ENCODE measurements around the gene EPC2. TPM values are rescaled to one million over a fixed set of nuclear protein-coding genes. Genes with fewer than 3 reads are reported as not detected.

The EPC2 gene
- total RNA-seq, 1 experiment from 2014 or later, result 30.2 TPM

GRCh38 chr2:148642891-148643416, 1.6 kb upstream of the EPC2 start:
- CTCF ChIA-PET, result no interaction called here
- intact Hi-C loops (cut with micrococcal nuclease; ENCODE audit: unreplicated experiment) (loop anchor here (10.0 kb wide), 1 partner anchor 762 kb away; no protein-coding TSS in a partner anchor), in situ Hi-C loops (cut with HindIII; ENCODE audit: low pct_unique_long_range_greater_than_20kb, low sequenced_read_pairs) (no loop called here)
- Histone ChIP-seq H3K4me3 (ENCODE audit: low read depth in 2 of 2, low read length in 2 of 2) (no peak overlapping the region), H3K9me3 (ENCODE audit: control insufficient read depth, insufficient read depth, low read depth, low read length) (no peaks in the 10 kb centered on the region), H3K36me3 (ENCODE audit: control insufficient read depth, insufficient read depth, low read length) (no peaks in the 10 kb centered on the region; the same call in 1 of the 2 replicates), H3K27me3 (ENCODE audit: control insufficient read depth, insufficient read depth, low read length) (peaks cover 13% of the 10 kb centered on the region), H3K27ac (ENCODE audit: low read length) (no peak overlapping the region), H3K4me1 (ENCODE audit: control insufficient read depth, insufficient read depth, low read length) (peaks cover 13% of the 10 kb centered on the region)
- DNase-seq (ENCODE audit: low read depth, low spot score) (no peak), ATAC-seq (no peak)
- no peak for TF ChIP-seq TCF7L2 (IDR thresholded peaks at IDR 0.05; ENCODE audit: low read depth, low read length)
- POLR2A ChIA-PET, result no interaction called here
- BruUV-seq (replicated peaks), result no TSS peak

- in situ Hi-C loops (cut with HindIII; ENCODE audit: low pct_unique_long_range_greater_than_20kb, low sequenced_read_pairs) (no loop called here), intact Hi-C loops (cut with micrococcal nuclease; ENCODE audit: unreplicated experiment) (loop anchor here (10.0 kb wide), 1 partner anchor 761 kb away; no protein-coding TSS in a partner anchor)
- DNase-seq (ENCODE audit: low read depth, low spot score) (no peak), ATAC-seq (no peak)
- Histone ChIP-seq H3K9me3 (ENCODE audit: control insufficient read depth, insufficient read depth, low read depth, low read length) (no peaks in the 10 kb centered on the region), H3K4me3 (ENCODE audit: low read depth in 2 of 2, low read length in 2 of 2) (peak overlapping the region; percentile 87 to 95), H3K4me1 (ENCODE audit: control insufficient read depth, insufficient read depth, low read length) (peaks cover 13% of the 10 kb centered on the region), H3K27ac (ENCODE audit: low read length) (no peak overlapping the region), H3K36me3 (ENCODE audit: control insufficient read depth, insufficient read depth, low read length) (no peaks in the 10 kb centered on the region; the same call in 1 of the 2 replicates), H3K27me3 (ENCODE audit: control insufficient read depth, insufficient read depth, low read length) (peaks cover 13% of the 10 kb centered on the region)
- ChIA-PET POLR2A (no interaction called here), CTCF (no interaction called here)
- no TSS peak for BruUV-seq (replicated peaks)
- TF ChIP-seq TCF7L2 (IDR thresholded peaks at IDR 0.05; ENCODE audit: low read depth, low read length) (no peak), REST (IDR thresholded peaks at IDR 0.05; ENCODE audit: insufficient read depth in 1 of 2, low read depth in 2 of 2, low read length in 1 of 2) (no peak)
These were observed 1.1 kb upstream of the EPC2 start for GRCh38 chr2:148643421-148643820.

GRCh38 chr2:148644883-148645538, 460 bp downstream of the EPC2 start:
- in situ Hi-C loops (cut with HindIII; ENCODE audit: low pct_unique_long_range_greater_than_20kb, low sequenced_read_pairs), result no loop called here
- H3K4me1 ChIP-seq (ENCODE audit: control insufficient read depth, insufficient read depth, low read length), result peaks cover 13% of the 10 kb centered on the region
- ATAC-seq (peak; percentile 84), DNase-seq (ENCODE audit: low read depth, low spot score) (peak; percentile 83)
- BruUV-seq (replicated peaks), result no TSS peak
- no peaks in the 10 kb centered on the region for H3K9me3 ChIP-seq (ENCODE audit: control insufficient read depth, insufficient read depth, low read depth, low read length)
- TF ChIP-seq CTCF (IDR thresholded peaks at IDR 0.05), result peak; percentile 47
- TF ChIP-seq POLR2AphosphoS5 (IDR thresholded peaks at IDR 0.05; ENCODE audit: low read depth, low read length), result peak; percentile 76; the same call in 1 of the 2 replicates
- TF ChIP-seq SIN3A (IDR thresholded peaks at IDR 0.05; ENCODE audit: borderline replicate concordance, insufficient read depth, low read depth, low read length), result no peak
- POLR2A ChIA-PET, result interaction anchor here (0.6 to 1.0 kb wide), 3 partner anchors 32 to 880 kb away, joined by 3 to 17 read pairs (median 12); no protein-coding TSS in a partner anchor
- peak overlapping the region; percentile 80 for H3K27ac ChIP-seq (ENCODE audit: low read length)
- peaks cover 10% of the 10 kb centered on the region for H3K27me3 ChIP-seq (ENCODE audit: control insufficient read depth, insufficient read depth, low read length)
- no peaks in the 10 kb centered on the region; the same call in 1 of the 2 replicates for H3K36me3 ChIP-seq (ENCODE audit: control insufficient read depth, insufficient read depth, low read length)
- intact Hi-C loops (cut with micrococcal nuclease; ENCODE audit: unreplicated experiment), result loop anchor here (10.0 kb wide), 1 partner anchor 760 kb away; no protein-coding TSS in a partner anchor
- peak overlapping the region; percentile 87 to 95 for H3K4me3 ChIP-seq (ENCODE audit: low read depth in 2 of 2, low read length in 2 of 2)
- CTCF ChIA-PET, result interaction anchor here (0.6 to 0.7 kb wide), 4 partner anchors 98 to 1310 kb away, joined by 3 to 10 read pairs (median 8); no protein-coding TSS in a partner anchor
